Neural cell (in vitro differentiated cells): ENCODE results near the gene ZNF148.

ENCODE experiments used
- CTCF ChIP-seq: fragments of 450-650 bp; IDR thresholded peaks from 2 replicates; pipeline ENCODE4 v1.5.1; 2014; ENCODE audit warnings: antibody characterized with exemption, mild to moderate bottlenecking, moderate library complexity; ENCODE audit not compliant: poor library complexity, severe bottlenecking
- EZH2 ChIP-seq: fragments of 200-600, 300-800 bp; shearing (Covaris generic), sonication (generic); IDR thresholded peaks from 2 replicates; pipeline ENCODE4 v1.6.1; 2014; ENCODE audit warnings: antibody characterized with exemption, low read length, borderline replicate concordance, mild to moderate bottlenecking; ENCODE audit not compliant: insufficient read depth, poor library complexity, severe bottlenecking
- POLR2AphosphoS5 ChIP-seq: IDR thresholded peaks from 2 replicates; pipeline ENCODE4 v1.6.1; 2012
- REST ChIP-seq: IDR thresholded peaks from 2 replicates; pipeline ENCODE4 v1.6.1; 2012; ENCODE audit warnings: borderline replicate concordance

GRCh38 chr3:125306620-125307019 lies 68.5 kb downstream of the ZNF148 start:
- TF ChIP-seq CTCF = no peak
- TF ChIP-seq REST = no peak
- TF ChIP-seq POLR2AphosphoS5 = no peak
- TF ChIP-seq EZH2 = no peak
